GM12878 (cell line): ENCODE results near the gene GYS2. TPM values are rescaled to one million over a fixed set of nuclear protein-coding genes. Genes with fewer than 3 reads are reported as not detected.
A peak's percentile ranks its signal among the peaks of the same experiment; 100 is the strongest.

Experiments
- ATAC-seq: fragments of 200-7000 bp; cut with Tn5 transposase; 3 replicates; pipeline ENCODE4 v1.9.1; 2020; ENCODE audit warnings: mild to moderate bottlenecking, moderate library complexity
- Bru-seq: library from RNA; stranded (reverse); fragments of 400-500 nt; gene quantifications from one replicate; lab custom pipeline; 2021; lab: Mats Ljungman, UMichigan
- BruChase-seq, 2 experiments: library from RNA; stranded (reverse); fragments of 400-500 nt; gene quantifications; one replicate each; lab custom pipeline; 2021; lab: Mats Ljungman, UMichigan
- BruUV-seq: library from RNA; stranded (reverse); fragments of 400-500 nt; replicated peaks from 2 replicates; lab custom pipeline; 2021; lab: Mats Ljungman, UMichigan
- CTCF ChIA-PET: fragments of 300-600 bp; sonication (Branson Sonifier 250); formaldehyde crosslinking; extraction: SDS; loops from one replicate; lab custom pipeline; 2021; ENCODE audit warnings: inconsistent platforms; lab: Yijun Ruan, JAX
- POLR2A ChIA-PET: fragments of 350-600 bp; formaldehyde crosslinking; extraction: SDS; loops from one replicate; lab custom pipeline; 2021; ENCODE audit warnings: inconsistent platforms; lab: Charles Lee
- RAD21 ChIA-PET: fragments of 300-600 bp; sonication (Branson Sonifier 250); formaldehyde crosslinking; loops from one replicate; lab custom pipeline; 2023; ENCODE audit warnings: antibody characterized with exemption; ENCODE audit not compliant: unreplicated experiment; lab: Charles Lee
- SMC1A ChIA-PET: fragments of 300-600 bp; sonication (Branson Sonifier 250); formaldehyde crosslinking; loops from one replicate; lab custom pipeline; 2023; ENCODE audit not compliant: unreplicated experiment, uncharacterized antibody; lab: Charles Lee
- DNase-seq: peaks from one replicate; pipeline ENCODE4 v3.0.0-alpha.2; 2011; ENCODE audit warnings: low read depth, low spot score
- FAIRE-seq: peaks from 3 replicates; lab custom pipeline; 2011; peaks lifted over from hg19 to GRCh38; lab: Jason Lieb, UNC
- H2AFZ ChIP-seq: 2 replicates; pipeline ENCODE4 v1.6.0; 2011; ENCODE audit warnings: low read depth, low read length, control low read depth; ENCODE audit not compliant: control insufficient read depth
- H3K27ac ChIP-seq: 2 replicates; pipeline ENCODE4 v1.5.1; 2011; ENCODE audit warnings: control low read depth; ENCODE audit not compliant: control insufficient read depth, insufficient read depth
- H3K27me3 ChIP-seq, 2 experiments: replicated peaks in 1 of 2; 2 replicates each; pipeline versions ENCODE4 v1.6.0 to v1.6.1; 2011; ENCODE audit warnings: low read length in 1 of 2; ENCODE audit not compliant: control insufficient read depth in 2 of 2, insufficient read depth in 2 of 2
- H3K36me3 ChIP-seq, 2 experiments: 2 replicates each; pipeline ENCODE4 v1.5.1; 2011; ENCODE audit warnings: low read length in 1 of 2; ENCODE audit not compliant: control insufficient read depth in 2 of 2, insufficient read depth in 2 of 2
- H3K4me1 ChIP-seq: 2 replicates; pipeline ENCODE4 v1.6.1; 2011; ENCODE audit warnings: mild to moderate bottlenecking, low read length, moderate library complexity, mixed read lengths; ENCODE audit not compliant: control insufficient read depth, insufficient read depth
- H3K4me2 ChIP-seq: 2 replicates; pipeline ENCODE4 v1.6.0; 2011; ENCODE audit warnings: control low read depth; ENCODE audit not compliant: control insufficient read depth, insufficient read depth
- H3K4me3 ChIP-seq: fragments of 200-600 bp; sonication (generic); 2 replicates; pipeline ENCODE4 v1.5.1; 2016
- H3K79me2 ChIP-seq: 2 replicates; pipeline ENCODE4 v1.6.0; 2011; ENCODE audit warnings: low read length; ENCODE audit not compliant: control insufficient read depth, insufficient read depth
- H3K9ac ChIP-seq: 2 replicates; pipeline ENCODE4 v1.8.0; 2011; ENCODE audit warnings: low read length, control low read depth, mixed read lengths; ENCODE audit not compliant: control insufficient read depth, insufficient read depth
- H3K9me3 ChIP-seq: replicated peaks from 3 replicates; pipeline ENCODE4 v1.5.1; 2011; ENCODE audit warnings: mild to moderate bottlenecking, low read length; ENCODE audit not compliant: control insufficient read depth, insufficient read depth
- H4K20me1 ChIP-seq: 2 replicates; pipeline ENCODE4 v1.6.0; 2011; ENCODE audit not compliant: control insufficient read depth, insufficient read depth
- BMI1 ChIP-seq: fragments of 450-650 bp; IDR thresholded peaks from 2 replicates; pipeline ENCODE4 v1.6.1; 2016; ENCODE audit warnings: mild to moderate bottlenecking, moderate library complexity, borderline replicate concordance
- CBX5 ChIP-seq: sonication (generic); IDR thresholded peaks from 2 replicates; pipeline ENCODE4 v1.6.1; 2016; ENCODE audit warnings: low read depth, moderate library complexity, mild to moderate bottlenecking, inconsistent platforms
- CHD2 ChIP-seq: IDR thresholded peaks from 2 replicates; pipeline ENCODE4 v1.6.1; 2011; ENCODE audit warnings: low read depth, low read length, improper control_type of control experiment, borderline replicate concordance
- ETV6 ChIP-seq, 2 experiments: fragments of 450-650 bp in 1 of 2; IDR thresholded peaks in 1 of 2; conservative IDR thresholded peaks in 1 of 2; 2 replicates each; pipeline ENCODE4 v1.6.1; 2014; ENCODE audit warnings: antibody characterized with exemption in 1 of 2, borderline replicate concordance in 1 of 2, low read depth in 1 of 2, mild to moderate bottlenecking in 1 of 2, moderate library complexity in 1 of 2
- FOXM1 ChIP-seq: IDR thresholded peaks from 2 replicates; pipeline ENCODE4 v1.6.1; 2012; ENCODE audit warnings: low read depth, mild to moderate bottlenecking, inconsistent platforms, low read length, moderate library complexity
- HDAC6 ChIP-seq: fragments of 200-600 bp; sonication (generic); IDR thresholded peaks from one replicate; pipeline ENCODE4 v1.8.0; 2017; ENCODE audit warnings: antibody characterized with exemption; ENCODE audit not compliant: unreplicated experiment
- IKZF2 ChIP-seq, 2 experiments: fragments of 450-650 bp; IDR thresholded peaks; 2 replicates each; pipeline ENCODE4 v1.6.1; 2017; ENCODE audit warnings: mild to moderate bottlenecking in 2 of 2, moderate library complexity in 2 of 2
- IRF4 ChIP-seq: IDR thresholded peaks from 2 replicates; pipeline ENCODE4 v1.6.1; 2011; ENCODE audit warnings: low read depth, low read length
- JUND ChIP-seq: IDR thresholded peaks from 2 replicates; pipeline ENCODE4 v1.6.1; 2012; ENCODE audit warnings: low read depth, mild to moderate bottlenecking, low read length, improper control_type of control experiment, moderate library complexity
- KDM1A ChIP-seq: fragments of 200-600 bp; sonication (generic); IDR thresholded peaks from 2 replicates; pipeline ENCODE4 v1.6.1; 2016; ENCODE audit warnings: borderline replicate concordance
- MTA2 ChIP-seq: fragments of 450-650 bp; IDR thresholded peaks from 2 replicates; pipeline ENCODE4 v1.6.1; 2016; ENCODE audit warnings: low read depth, mild to moderate bottlenecking, moderate library complexity
- NFYB ChIP-seq: IDR thresholded peaks from 2 replicates; pipeline ENCODE4 v1.6.1; 2011; ENCODE audit warnings: low read depth, mild to moderate bottlenecking, low read length, improper control_type of control experiment, moderate library complexity; ENCODE audit not compliant: insufficient read depth
- RELA ChIP-seq: fragments of 450-650 bp; IDR thresholded peaks from 2 replicates; pipeline ENCODE4 v1.8.0; 2014; ENCODE audit warnings: borderline replicate concordance; ENCODE audit not compliant: partially characterized antibody
- SP1 ChIP-seq: IDR thresholded peaks from one replicate; pipeline ENCODE4 v1.6.1; 2011; ENCODE audit warnings: low read depth, low read length
- WRNIP1 ChIP-seq: IDR thresholded peaks from 2 replicates; pipeline ENCODE4 v1.6.1; 2011; ENCODE audit warnings: low read depth, low read length, improper control_type of control experiment, borderline replicate concordance
- YBX1 ChIP-seq: fragments of 450-650 bp; IDR thresholded peaks from 2 replicates; pipeline ENCODE4 v1.6.1; 2016; ENCODE audit warnings: antibody characterized with exemption
- WGBS: methylation state at CpG from one replicate; pipeline ENCODE4 v1.1.6; 2016; ENCODE audit warnings: low lambda C conversion rate; ENCODE audit not compliant: insufficient replicate concordance, insufficient coverage; ENCODE audit errors: missing lambda C conversion rate; 5-methylcytosine and 5-hydroxymethylcytosine counted together
- in situ Hi-C: fragments of 300-500 bp; cut with MboI; formaldehyde crosslinking; loops from 9 replicates; pipeline ENCODE4 v1.14.3; 2018; ENCODE audit warnings: mixed read lengths
- intact Hi-C: fragments of 100-400 bp; cut with micrococcal nuclease; formaldehyde crosslinking; loops from one replicate; pipeline ENCODE4 v1.14.2; 2022; ENCODE audit not compliant: unreplicated experiment
- long read RNA-seq, 2 experiments: library from polyadenylated mRNA; unstranded; transcript quantifications; one replicate each; pipeline ENCODE4 v2.0.0, GENCODE V29; 2019 to 2020
- polyA minus RNA-seq, 3 experiments: library from RNA; depleted of rRNA, polyadenylated mRNA; stranded (reverse); fragments of >200 nt; gene quantifications; 2 replicates each; pipeline ENCODE4 v1.2.3, GENCODE V29; 2011
- polyA plus RNA-seq, 11 experiments: library from polyadenylated mRNA; depleted of rRNA in 4 of 11; unstranded in 6 of 11; stranded (reverse) in 5 of 11; fragments of >200 nt; fragmentation: Nextera tagmentation in 4 of 11; fragmentation: Illumina TruSeq in 1 of 11; extraction: Ambion mirVana in 4 of 11; extraction: Trizol in 1 of 11; gene quantifications; 1 replicate in 1 of 11; 2 replicates in 10 of 11; pipeline versions ENCODE4 v1.2.1 to v1.2.3, GENCODE V29; 2011 to 2016; ENCODE audit warnings: inconsistent platforms in 2 of 11, missing spikeins in 2 of 11, low read depth in 1 of 11
- total RNA-seq, 4 experiments: library from RNA; depleted of rRNA in 3 of 4; stranded (reverse); fragments of >200 nt in 3 of 4; fragmentation: Illumina TruSeq in 1 of 4; extraction: Trizol in 1 of 4; gene quantifications; 2 replicates each; pipeline versions ENCODE4 v1.2.1 to v1.2.3, GENCODE V29; 2013 to 2021
- TF ChIP-seq, protein P1 (sequence below): fragments of 450-650 bp; IDR thresholded peaks from 2 replicates; pipeline ENCODE4 v1.6.1; 2017; ENCODE audit warnings: low read depth, mild to moderate bottlenecking, moderate library complexity

GYS2 gene
- total RNA-seq (2013; cell fraction: nucleolus; rRNA removed) = not detected in 2 replicates
- total RNA-seq (2014; rRNA removed) = not detected in 2 replicates
- total RNA-seq (2014; rRNA removed; fragmentation: Illumina TruSeq; extraction: Trizol) = not detected in 2 replicates
- not detected in 2 replicates for total RNA-seq (2021)
- polyA plus RNA-seq (2011; ENCODE audit: low read depth) = not detected
- polyA plus RNA-seq (2011; rRNA removed) = not detected in 2 replicates
- 0.03 TPM in 1 of 2 replicates, not detected in the other for polyA plus RNA-seq (2011; cell fraction: cytosol; rRNA removed)
- polyA plus RNA-seq (2011; cell fraction: nucleus; rRNA removed) = 0.18 and 0.27 TPM in 2 replicates
- not detected in 2 replicates for polyA plus RNA-seq (2012)
- not detected in 2 replicates for polyA plus RNA-seq (2014; fragmentation: Illumina TruSeq; extraction: Trizol)
- not detected for polyA plus RNA-seq (2014; fragmentation: Nextera tagmentation; extraction: Ambion mirVana)
- not detected in 2 replicates for polyA plus RNA-seq (2014; rRNA removed)
- not detected for polyA plus RNA-seq (2016; fragmentation: Nextera tagmentation; extraction: Ambion mirVana)
- polyA minus RNA-seq (2011; rRNA and poly(A)+ RNA removed) = not detected in 2 replicates
- polyA minus RNA-seq (2011; cell fraction: cytosol; rRNA and poly(A)+ RNA removed) = not detected in 2 replicates
- polyA minus RNA-seq (2011; cell fraction: nucleus; rRNA and poly(A)+ RNA removed) = not detected in 2 replicates
- percentile 27 among the genes with signal in this experiment for Bru-seq, nascent RNA
- BruChase-seq, experiment 1, labeled RNA remaining after a 6-hour chase = not detected
- BruChase-seq, experiment 2, labeled RNA remaining after a 2-hour chase = percentile 19 among the genes with signal in this experiment
- long read RNA-seq, experiment 1 = 0 reads
- long read RNA-seq, experiment 2 = 0 reads

DNA sequence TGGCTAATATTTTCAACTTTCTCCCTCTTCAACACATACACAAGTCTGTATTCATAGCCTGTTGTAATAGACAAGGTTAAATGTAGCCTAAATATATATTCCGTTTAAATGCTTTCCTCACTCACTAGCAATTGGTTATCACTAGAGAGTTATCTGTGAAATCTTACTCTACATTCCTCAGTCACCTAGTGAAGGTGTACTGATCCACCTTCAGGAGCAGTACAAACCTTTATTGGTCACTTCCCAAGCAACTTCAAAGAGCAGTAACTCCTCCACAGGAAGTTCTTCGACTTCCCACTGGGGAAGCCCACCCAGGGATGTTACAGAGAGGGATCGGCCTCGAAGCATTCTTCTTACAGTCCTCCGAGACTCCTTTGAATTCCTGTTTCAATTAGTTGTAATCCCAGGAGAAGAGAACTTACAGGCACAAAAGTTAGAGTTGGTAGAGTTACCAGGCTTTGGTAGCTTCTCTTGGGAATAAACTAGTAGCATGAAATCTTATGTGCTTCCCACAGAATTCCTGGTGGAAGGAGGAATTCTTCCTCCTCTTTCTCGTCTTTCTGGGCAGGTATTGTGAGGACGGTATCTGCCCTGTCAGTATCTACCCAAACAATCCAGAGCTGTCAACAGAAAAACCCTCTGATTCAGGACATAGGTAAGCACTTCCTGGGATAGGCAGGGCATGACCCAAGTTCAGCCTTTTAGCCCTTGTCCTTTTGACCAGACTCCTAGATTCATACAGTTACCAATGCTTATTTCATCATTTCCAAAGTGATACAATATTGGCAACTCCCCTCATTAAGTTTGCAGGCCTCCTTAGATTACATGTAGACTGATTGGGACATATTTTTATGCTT lies at the start of gene GYS2:
TSS of gene GYS2 (minus strand) at position 603 of the 857 bp plus-strand sequence. CDS start at position 348, 255 bp downstream.
- no peak within 1 kb of the TSS for H3K9ac ChIP-seq
- DNase-seq = no peak
- no peak for FAIRE-seq
- ChIA-PET SMC1A (no interaction called here), POLR2A (no interaction called here), RAD21 (no interaction called here), CTCF (no interaction called here)
- BruUV-seq = no TSS peak
- H3K4me1 ChIP-seq = no peaks in the 10 kb centered on the region
- no peak within 1 kb of the TSS for H3K4me3 ChIP-seq
- no peaks in the 10 kb centered on the region for H3K9me3 ChIP-seq
- no peaks in the 10 kb centered on the region for H3K27me3 ChIP-seq
- no peak within 1 kb of the TSS for H2AFZ ChIP-seq
- H3K36me3 ChIP-seq = no peaks in the 10 kb centered on the region
- H3K4me2 ChIP-seq = no peak within 1 kb of the TSS
- ATAC-seq = no peak
- in situ Hi-C loops (no loop called here), intact Hi-C loops (no loop called here)
- 61% methylated on average over 7 of the region's 7 CpGs for WGBS
- H4K20me1 ChIP-seq = no peaks in the 10 kb centered on the region
- H3K79me2 ChIP-seq = no peaks in the 10 kb centered on the region
- no peak within 1 kb of the TSS for H3K27ac ChIP-seq
- TF ChIP-seq HDAC6 (no peak), ETV6 (conservative IDR thresholded peaks at IDR 0.05 in 1 of 2, IDR thresholded peaks at IDR 0.05 in 1 of 2; ENCODE audit: borderline replicate concordance in 1 of 2, low read depth in 1 of 2) (no peak), JUND (no peak), MTA2 (no peak), KDM1A (no peak), CBX5 (no peak), IKZF2 (IDR thresholded peaks at IDR 0.05) (no peak), CHD2 (no peak), SP1 (no peak), FOXM1 (no peak), IRF4 (no peak), BMI1 (no peak), WRNIP1 (no peak), RELA (no peak), YBX1 (no peak), NFYB (no peak)
- TF ChIP-seq, protein P1, sequence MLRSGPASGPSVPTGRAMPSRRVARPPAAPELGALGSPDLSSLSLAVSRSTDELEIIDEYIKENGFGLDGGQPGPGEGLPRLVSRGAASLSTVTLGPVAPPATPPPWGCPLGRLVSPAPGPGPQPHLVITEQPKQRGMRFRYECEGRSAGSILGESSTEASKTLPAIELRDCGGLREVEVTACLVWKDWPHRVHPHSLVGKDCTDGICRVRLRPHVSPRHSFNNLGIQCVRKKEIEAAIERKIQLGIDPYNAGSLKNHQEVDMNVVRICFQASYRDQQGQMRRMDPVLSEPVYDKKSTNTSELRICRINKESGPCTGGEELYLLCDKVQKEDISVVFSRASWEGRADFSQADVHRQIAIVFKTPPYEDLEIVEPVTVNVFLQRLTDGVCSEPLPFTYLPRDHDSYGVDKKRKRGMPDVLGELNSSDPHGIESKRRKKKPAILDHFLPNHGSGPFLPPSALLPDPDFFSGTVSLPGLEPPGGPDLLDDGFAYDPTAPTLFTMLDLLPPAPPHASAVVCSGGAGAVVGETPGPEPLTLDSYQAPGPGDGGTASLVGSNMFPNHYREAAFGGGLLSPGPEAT = no peak
